GM12878 (cell line): Measurements from ENCODE around the gene PROX1.

Experiments used
- CTCF ChIP-seq, 3 experiments: IDR thresholded peaks in 2 of 3; conservative IDR thresholded peaks in 1 of 3; 2 replicates each; pipeline ENCODE4 v1.5.1; 2011; ENCODE audit warnings: low read depth in 3 of 3, low read length in 3 of 3, mild to moderate bottlenecking in 3 of 3, control low read depth in 2 of 3, moderate library complexity in 2 of 3, inconsistent platforms in 1 of 3, mixed read lengths in 1 of 3; ENCODE audit not compliant: control insufficient read depth in 2 of 3, insufficient read depth in 1 of 3; ENCODE audit errors: extremely low read depth in 1 of 3
- GABPA ChIP-seq: IDR thresholded peaks from 2 replicates; pipeline ENCODE4 v1.6.1; 2014; ENCODE audit warnings: antibody characterized with exemption, low read depth, mild to moderate bottlenecking, inconsistent platforms
- NFYB ChIP-seq: IDR thresholded peaks from 2 replicates; pipeline ENCODE4 v1.6.1; 2011; ENCODE audit warnings: low read depth, mild to moderate bottlenecking, low read length, improper control_type of control experiment, moderate library complexity; ENCODE audit not compliant: insufficient read depth
- SP1 ChIP-seq: IDR thresholded peaks from one replicate; pipeline ENCODE4 v1.6.1; 2011; ENCODE audit warnings: low read depth, low read length
- TARDBP ChIP-seq: IDR thresholded peaks from 2 replicates; pipeline ENCODE4 v1.6.1; 2016; ENCODE audit warnings: borderline replicate concordance
- TBL1XR1 ChIP-seq: IDR thresholded peaks from 2 replicates; pipeline ENCODE4 v1.6.1; 2012; ENCODE audit warnings: low read depth, low read length, improper control_type of control experiment
- ZBED1 ChIP-seq: IDR thresholded peaks from 2 replicates; pipeline ENCODE4 v1.6.1; 2016; ENCODE audit warnings: borderline replicate concordance

GRCh38 chr1:214003233-214003632 lies 15.5 kb downstream of the PROX1 start:
- TF ChIP-seq TBL1XR1 (no peak), TARDBP (no peak), NFYB (no peak), GABPA (no peak), SP1 (no peak), CTCF (IDR thresholded peaks at IDR 0.05 in 2 of 3, conservative IDR thresholded peaks at IDR 0.05 in 1 of 3; ENCODE audit: control insufficient read depth in 2 of 3, extremely low read depth in 1 of 3, insufficient read depth in 1 of 3, low read depth in 3 of 3, low read length in 3 of 3) (no peak), ZBED1 (no peak)
